ENCODE measurements around the gene SUZ12.

- TF ChIP-seq CTCF (IDR thresholded peaks at IDR 0.05; ENCODE audit: low read depth, low read length, poor library complexity, severe bottlenecking) (no peak), EZH2phosphoT487 (IDR thresholded peaks at IDR 0.05; ENCODE audit: borderline replicate concordance, low read length) (no peak)
Observed at GRCh38 chr17:31935512-31935911, 1.3 kb upstream of the SUZ12 start.

Data from DOHH2 (cell line).